ENCODE results near the gene SHISA7.

GRCh38 chr19:55478364-55478763 lies 35.3 kb upstream of the SHISA7 start:
- TF ChIP-seq POLR2AphosphoS5 (IDR thresholded peaks at IDR 0.05; ENCODE audit: low read depth, low read length) (no peak), TAF1 (IDR thresholded peaks at IDR 0.05; ENCODE audit: low read depth, low read length) (no peak), POLR2A (IDR thresholded peaks at IDR 0.05; ENCODE audit: low read depth, low read length) (no peak)
